C4-2B (cell line): ENCODE measurements around the gene NUBPL.

Source experiments
- ZFX ChIP-seq: fragments of 450-650 bp; IDR thresholded peaks from 2 replicates; pipeline ENCODE4 v1.6.1; 2017
- TF ChIP-seq, protein P1 (sequence below): fragments of 450-650 bp; conservative IDR thresholded peaks from 2 replicates; pipeline ENCODE4 v1.5.1; 2017; ENCODE audit warnings: mild to moderate bottlenecking

DNA sequence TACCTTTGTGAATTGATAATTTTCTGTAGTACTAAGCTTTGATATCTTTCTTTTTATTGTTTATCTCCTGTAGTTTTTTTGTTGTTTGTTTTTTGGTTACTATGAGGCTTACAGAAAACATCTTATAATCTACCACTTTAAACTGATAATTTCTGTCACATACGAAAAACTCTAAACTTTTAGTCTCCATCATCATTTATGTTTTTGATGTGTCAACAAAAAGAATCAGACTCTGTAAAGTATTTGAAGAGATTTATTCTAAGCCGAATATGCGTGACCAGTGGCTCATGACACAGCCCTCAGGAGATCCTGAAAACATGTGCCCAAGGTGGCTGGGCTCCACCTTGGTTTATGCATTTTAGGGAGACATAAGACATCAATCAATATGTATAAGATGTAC lies 348.8 kb downstream of the NUBPL start:
- TF ChIP-seq, protein P1, sequence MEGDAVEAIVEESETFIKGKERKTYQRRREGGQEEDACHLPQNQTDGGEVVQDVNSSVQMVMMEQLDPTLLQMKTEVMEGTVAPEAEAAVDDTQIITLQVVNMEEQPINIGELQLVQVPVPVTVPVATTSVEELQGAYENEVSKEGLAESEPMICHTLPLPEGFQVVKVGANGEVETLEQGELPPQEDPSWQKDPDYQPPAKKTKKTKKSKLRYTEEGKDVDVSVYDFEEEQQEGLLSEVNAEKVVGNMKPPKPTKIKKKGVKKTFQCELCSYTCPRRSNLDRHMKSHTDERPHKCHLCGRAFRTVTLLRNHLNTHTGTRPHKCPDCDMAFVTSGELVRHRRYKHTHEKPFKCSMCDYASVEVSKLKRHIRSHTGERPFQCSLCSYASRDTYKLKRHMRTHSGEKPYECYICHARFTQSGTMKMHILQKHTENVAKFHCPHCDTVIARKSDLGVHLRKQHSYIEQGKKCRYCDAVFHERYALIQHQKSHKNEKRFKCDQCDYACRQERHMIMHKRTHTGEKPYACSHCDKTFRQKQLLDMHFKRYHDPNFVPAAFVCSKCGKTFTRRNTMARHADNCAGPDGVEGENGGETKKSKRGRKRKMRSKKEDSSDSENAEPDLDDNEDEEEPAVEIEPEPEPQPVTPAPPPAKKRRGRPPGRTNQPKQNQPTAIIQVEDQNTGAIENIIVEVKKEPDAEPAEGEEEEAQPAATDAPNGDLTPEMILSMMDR, result no peak
- TF ChIP-seq ZFX, result no peak
